ENCODE data around the gene ATF7IP2. TPM values are rescaled to one million over a fixed set of nuclear protein-coding genes. Genes with fewer than 3 reads are reported as not detected.
"Not testable (repeated sequence)": the region's sequence is repeated elsewhere in the genome, so short reads cannot be mapped to it uniquely, and the experiment has no call there.

ATF7IP2 gene, protein sequence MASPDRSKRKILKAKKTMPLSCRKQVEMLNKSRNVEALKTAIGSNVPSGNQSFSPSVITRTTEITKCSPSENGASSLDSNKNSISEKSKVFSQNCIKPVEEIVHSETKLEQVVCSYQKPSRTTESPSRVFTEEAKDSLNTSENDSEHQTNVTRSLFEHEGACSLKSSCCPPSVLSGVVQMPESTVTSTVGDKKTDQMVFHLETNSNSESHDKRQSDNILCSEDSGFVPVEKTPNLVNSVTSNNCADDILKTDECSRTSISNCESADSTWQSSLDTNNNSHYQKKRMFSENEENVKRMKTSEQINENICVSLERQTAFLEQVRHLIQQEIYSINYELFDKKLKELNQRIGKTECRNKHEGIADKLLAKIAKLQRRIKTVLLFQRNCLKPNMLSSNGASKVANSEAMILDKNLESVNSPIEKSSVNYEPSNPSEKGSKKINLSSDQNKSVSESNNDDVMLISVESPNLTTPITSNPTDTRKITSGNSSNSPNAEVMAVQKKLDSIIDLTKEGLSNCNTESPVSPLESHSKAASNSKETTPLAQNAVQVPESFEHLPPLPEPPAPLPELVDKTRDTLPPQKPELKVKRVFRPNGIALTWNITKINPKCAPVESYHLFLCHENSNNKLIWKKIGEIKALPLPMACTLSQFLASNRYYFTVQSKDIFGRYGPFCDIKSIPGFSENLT
- polyA plus RNA-seq (ENCODE audit: insufficient read length in 3 of 3): 10 to 100 TPM; 18.9 to 23.7 (median 22.1) TPM
- long read RNA-seq, donor 1, transcript ATF7IP2-214 (3 exons, 576 nt): major isoform, 5 of 6 reads
- long read RNA-seq, donor 1, partial matches to known transcripts: 0 of 6 reads
- long read RNA-seq, donor 1, other reads (novel, unspliced or antisense): 0 of 6 reads
- long read RNA-seq, donor 2, transcript ATF7IP2-214 (3 exons, 576 nt): major isoform, 9 of 12 reads
- long read RNA-seq, donor 2, partial matches to known transcripts: 0 of 12 reads
- long read RNA-seq, donor 2, other reads (novel, unspliced or antisense): 0 of 12 reads
- long read RNA-seq, donor 3, transcript ATF7IP2-214 (3 exons, 576 nt): major isoform, 11 of 14 reads
- long read RNA-seq, donor 3, partial matches to known transcripts: 0 of 14 reads
- long read RNA-seq, donor 3, other reads (novel, unspliced or antisense): 0 of 14 reads
- long read RNA-seq, donor 4, transcript ATF7IP2-214 (3 exons, 576 nt): major isoform, 5 of 8 reads
- long read RNA-seq, donor 4, partial matches to known transcripts: 0 of 8 reads
- long read RNA-seq, donor 4, other reads (novel, unspliced or antisense): 0 of 8 reads
- long read RNA-seq, donor 5: 0 reads
- long read RNA-seq, donor 6, transcript ATF7IP2-214 (3 exons, 576 nt): major isoform, 7 of 31 reads
- long read RNA-seq, donor 6, partial matches to known transcripts: 19 of 31 reads
- long read RNA-seq, donor 6, other reads (novel, unspliced or antisense): 0 of 31 reads
- long read RNA-seq, donor 7, transcript ATF7IP2-214 (3 exons, 576 nt): major isoform, 11 of 14 reads
- long read RNA-seq, donor 7, partial matches to known transcripts: 0 of 14 reads
- long read RNA-seq, donor 7, other reads (novel, unspliced or antisense): 0 of 14 reads
- long read RNA-seq, donor 8: 0 reads
- long read RNA-seq, donor 9, partial matches to known transcripts: 0 of 7 reads
- long read RNA-seq, donor 9, other reads (novel, unspliced or antisense): 0 of 7 reads
- long read RNA-seq, donor 10, transcript ATF7IP2-214 (3 exons, 576 nt): major isoform, 13 of 16 reads
- long read RNA-seq, donor 10, partial matches to known transcripts: 0 of 16 reads
- long read RNA-seq, donor 10, other reads (novel, unspliced or antisense): 0 of 16 reads
- long read RNA-seq, donor 11, partial matches to known transcripts: 0 of 6 reads
- long read RNA-seq, donor 11, other reads (novel, unspliced or antisense): 0 of 6 reads
- long read RNA-seq, donor 12, partial matches to known transcripts: 0 of 5 reads
- long read RNA-seq, donor 12, other reads (novel, unspliced or antisense): 0 of 5 reads
- long read RNA-seq, donor 13: 0 reads
- long read RNA-seq, donor 14, partial matches to known transcripts: 0 of 7 reads
- long read RNA-seq, donor 14, other reads (novel, unspliced or antisense): 0 of 7 reads
- long read RNA-seq, donor 15, partial matches to known transcripts: 0 of 4 reads
- long read RNA-seq, donor 15, other reads (novel, unspliced or antisense): 0 of 4 reads
- long read RNA-seq, donor 16, transcript ATF7IP2-214 (3 exons, 576 nt): major isoform, 11 of 17 reads
- long read RNA-seq, donor 16, partial matches to known transcripts: 0 of 17 reads
- long read RNA-seq, donor 16, other reads (novel, unspliced or antisense): 0 of 17 reads

DNA sequence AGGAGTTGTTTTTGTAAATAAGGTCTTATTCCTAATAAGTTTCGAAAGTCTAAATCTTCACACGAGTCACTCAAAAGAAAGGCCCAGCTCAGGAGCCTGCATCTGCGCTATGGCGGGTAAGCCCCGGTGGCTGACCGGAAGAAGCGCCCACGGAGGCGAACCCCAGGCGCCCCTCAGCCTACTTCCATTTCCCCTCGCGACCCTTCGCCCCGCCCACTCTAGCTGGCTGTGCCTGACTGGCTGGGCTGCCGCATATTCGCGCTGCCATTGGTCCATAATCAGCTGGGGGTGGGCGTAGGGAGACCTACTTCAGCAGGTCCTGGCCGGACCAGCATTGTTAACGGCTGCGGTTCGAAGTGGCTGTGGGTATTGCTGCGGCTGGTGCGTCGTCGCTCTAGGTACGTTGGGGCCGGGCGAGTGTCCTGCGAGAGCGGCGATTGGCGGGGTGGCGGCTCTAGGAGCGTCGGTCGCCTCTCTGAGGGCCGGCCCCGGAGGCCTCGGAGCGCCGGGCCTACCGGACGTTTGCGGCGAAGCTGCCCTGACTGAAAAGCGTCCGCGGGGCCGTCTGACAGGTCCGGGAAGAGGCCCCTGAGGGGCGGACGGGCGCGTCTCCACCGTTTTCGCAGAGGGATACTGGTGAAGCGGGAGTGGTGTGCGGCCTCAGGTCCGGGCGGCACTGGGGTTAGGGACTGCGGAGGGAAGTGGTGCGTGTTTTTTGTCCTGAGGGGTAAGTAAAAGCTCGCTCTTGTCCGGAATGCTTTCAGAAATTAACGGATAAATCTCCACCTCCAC is at the start of gene ATF7IP2:
Gene ATF7IP2, plus strand, starts transcription at position 337 of the 792 bp plus-strand sequence. CDS start 44,560 bp downstream, outside the sequence.
- DNase-seq (ENCODE audit: extremely low read depth in 1 of 11, low read depth in 9 of 11, low spot score in 4 of 11): peak; percentile 66 to 89 (median 80)

DNA sequence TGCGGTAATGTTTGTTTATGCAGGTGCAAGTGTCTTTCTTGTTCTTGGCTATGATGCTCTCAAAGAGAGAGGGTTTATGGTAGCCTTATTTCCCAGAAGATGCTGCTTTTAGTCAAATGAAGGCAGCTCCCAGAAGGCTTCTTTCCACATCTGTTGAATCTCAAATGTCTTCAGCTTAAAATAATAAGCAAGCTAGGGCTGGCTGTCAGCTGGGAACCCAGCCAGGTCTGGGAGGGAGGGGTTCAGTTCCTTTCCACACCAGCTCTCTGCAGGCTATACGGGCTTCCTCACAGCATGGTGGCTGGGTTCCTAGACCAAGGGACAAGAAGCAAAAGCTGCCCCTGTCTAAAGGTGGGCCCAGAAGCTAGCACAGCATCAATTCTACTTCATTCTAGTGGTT is 47.4 kb upstream of the ATF7IP2 start:
- no peak for DNase-seq (ENCODE audit: extremely low read depth in 1 of 11, low read depth in 9 of 11, low spot score in 4 of 11)

DNA sequence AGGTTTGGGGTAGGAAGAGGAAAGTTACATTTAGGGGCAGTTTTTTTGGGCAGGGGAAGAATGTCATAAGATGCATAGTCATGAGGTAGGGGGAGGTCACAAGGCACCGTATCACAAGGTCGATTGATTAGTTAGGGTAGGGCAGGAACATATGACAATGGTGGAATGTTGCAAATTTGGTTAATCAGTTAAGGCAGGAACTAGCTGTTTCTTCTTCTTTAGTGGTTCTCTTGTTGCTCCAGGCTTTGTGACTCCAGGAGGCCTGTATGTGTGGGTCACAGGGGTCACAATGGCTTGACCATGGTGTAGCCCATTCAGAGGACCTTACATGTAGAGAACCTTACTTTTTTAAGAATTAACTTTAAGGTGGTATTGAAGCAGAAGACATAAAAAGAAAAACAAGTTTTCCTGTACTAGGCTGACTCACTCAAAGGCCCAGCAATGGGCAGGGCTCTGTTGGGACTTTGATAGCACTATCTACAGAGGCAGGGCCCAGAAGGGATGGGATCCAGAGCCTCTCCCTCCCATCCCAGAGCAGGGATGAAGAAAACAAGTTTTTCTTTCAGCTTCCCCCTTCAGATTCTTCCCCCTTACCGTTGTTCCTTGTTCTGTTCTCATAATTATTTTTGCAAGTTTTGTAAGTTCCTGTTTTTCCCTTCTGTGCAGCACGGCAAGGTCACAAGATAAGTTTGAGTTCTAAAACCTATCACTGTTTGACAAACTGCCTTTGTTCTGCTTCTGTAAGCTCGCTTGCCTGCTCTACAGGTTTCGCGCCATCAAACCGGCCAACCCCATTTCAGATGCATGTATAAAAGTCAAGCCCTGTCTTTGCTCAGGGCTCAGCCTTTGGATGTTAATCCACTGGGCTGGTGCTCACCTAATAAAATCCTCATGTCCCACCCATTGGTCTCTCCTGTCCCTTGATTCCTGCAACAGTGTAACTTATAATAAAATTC is 45.8 kb upstream of the ATF7IP2 start:
- DNase-seq (ENCODE audit: extremely low read depth in 1 of 11, low read depth in 9 of 11, low spot score in 4 of 11): no peak

DNA sequence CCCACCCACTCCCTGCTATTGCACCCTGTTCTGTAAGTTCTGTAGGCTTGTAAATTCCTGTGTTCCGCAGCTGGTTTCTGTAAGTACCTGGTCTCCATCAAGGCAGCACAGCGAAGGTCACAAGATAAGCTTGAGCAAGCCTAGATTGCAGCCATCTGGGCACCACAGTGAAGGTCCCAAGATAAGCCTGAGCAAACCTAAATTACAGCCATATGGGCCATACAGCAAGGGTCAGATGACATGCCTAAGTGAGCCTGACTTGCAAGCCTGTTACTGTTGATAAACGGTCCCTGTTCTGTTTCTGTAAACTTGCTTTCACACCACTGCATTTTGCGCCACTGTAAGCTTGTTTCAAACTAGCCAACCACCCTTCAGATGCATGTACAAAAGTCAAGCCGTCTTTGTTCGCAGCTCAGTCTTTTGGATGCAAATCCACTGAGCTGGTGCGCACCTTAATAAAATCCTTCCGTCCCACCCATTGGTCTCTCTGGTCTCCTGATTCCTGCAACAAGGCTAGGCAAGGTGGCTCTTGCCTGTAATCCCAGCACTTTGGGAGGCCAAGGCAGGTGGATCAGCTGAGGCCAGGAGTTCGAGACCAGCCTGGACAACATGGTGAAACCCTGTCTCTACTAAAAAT is 42.6 kb upstream of the ATF7IP2 start:
- DNase-seq (ENCODE audit: extremely low read depth in 1 of 11, low read depth in 9 of 11, low spot score in 4 of 11): no peak

DNA sequence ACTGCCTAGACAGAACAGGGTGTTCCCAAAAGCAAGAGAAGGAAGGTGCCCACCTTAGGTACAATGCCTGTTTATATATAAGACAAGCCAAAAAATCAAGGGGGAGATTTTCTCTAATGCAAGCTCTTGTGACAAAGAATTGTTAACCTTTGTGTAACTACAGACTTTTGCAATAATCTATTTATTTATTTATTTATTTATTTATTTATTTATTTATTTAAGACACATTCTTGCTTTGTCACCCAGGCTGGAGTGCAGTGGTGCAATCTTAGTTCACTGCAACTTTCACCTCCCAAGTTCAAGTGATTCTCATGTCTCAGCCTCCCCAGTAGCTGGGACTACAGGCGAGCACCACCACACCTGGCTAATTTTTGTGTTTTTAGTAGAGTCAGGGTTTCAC is 41.2 kb upstream of the ATF7IP2 start:
- DNase-seq (ENCODE audit: extremely low read depth in 1 of 11, low read depth in 9 of 11, low spot score in 4 of 11): not testable (repeated sequence)

DNA sequence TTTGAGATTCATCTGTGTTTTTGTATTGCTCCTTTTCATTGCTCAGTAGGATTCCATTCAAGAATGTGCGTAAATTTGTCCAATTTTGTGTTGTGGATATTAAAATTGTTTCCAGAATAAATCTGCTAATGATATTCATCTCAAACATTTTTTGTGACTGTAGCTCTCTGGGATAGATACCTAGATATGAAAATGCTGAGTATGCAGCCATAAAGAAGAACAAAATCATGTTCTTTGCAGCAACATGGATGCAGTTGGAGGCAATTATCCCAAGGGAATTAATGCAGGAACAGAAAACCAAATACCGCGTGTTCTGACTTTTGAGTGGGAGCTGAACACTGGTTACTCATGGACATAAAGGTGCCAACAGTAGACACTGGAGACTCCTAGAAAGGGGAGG is 40.2 kb upstream of the ATF7IP2 start:
- DNase-seq (ENCODE audit: extremely low read depth in 1 of 11, low read depth in 9 of 11, low spot score in 4 of 11): no peak

DNA sequence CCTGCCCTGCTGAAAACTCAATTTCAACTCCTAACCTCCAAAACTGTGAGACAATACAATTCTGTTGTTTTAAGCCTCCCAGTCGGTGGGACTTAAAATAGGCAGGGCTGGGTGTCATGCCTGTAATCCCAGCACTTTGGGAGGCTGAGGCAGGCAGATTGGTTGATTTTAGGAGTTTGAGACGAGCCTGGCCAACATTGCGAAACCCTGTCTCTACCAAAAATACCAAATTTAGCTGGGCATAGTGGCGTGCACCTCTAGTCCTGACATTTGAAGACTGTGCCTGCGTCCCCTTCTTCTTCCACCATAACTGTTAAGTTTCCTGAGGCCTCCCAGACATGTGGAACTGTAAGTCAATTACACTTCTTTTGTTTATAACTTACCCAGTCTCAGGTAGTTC is 36.0 kb upstream of the ATF7IP2 start:
- no peak for DNase-seq (ENCODE audit: extremely low read depth in 1 of 11, low read depth in 9 of 11, low spot score in 4 of 11)

DNA sequence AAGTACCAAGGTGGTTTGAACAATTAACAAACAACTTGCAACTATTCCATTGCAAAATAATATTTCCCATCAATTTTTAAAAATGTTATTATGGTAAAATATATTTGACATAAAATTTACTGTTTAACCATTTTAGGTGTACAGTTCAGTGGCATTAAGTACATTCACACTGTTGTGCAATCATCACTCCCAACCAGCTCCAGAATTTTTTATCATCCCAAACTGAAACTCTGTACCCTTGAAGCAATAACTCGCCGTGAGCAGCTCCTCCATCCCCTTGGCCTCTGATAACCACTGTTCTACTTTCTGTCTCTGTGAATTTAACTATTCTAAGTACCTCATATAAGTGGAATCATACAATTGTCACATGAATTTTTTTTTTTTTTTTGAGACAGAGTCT is 33.6 kb upstream of the ATF7IP2 start:
- no peak for DNase-seq (ENCODE audit: extremely low read depth in 1 of 11, low read depth in 9 of 11, low spot score in 4 of 11)

DNA sequence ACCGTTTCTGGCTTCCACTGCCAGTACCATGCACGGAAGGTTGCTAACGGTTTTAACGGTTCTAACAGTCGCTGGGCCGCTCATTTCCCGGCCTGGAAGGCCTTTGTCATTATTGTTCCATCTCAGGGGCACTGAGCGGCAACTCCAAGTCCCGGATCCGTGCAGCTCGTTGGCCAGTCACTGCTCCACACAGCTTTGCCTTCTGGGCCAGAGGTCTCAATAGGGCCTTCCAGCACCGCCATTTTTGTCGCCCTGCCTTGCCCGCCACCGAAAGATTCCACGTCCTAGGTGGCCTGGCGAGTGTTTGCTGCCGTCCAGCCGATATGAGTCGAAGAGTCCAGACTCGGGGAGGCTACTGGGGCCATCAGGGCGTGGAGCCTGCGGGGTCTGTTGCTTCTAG is 30.3 kb upstream of the ATF7IP2 start:
- DNase-seq (ENCODE audit: extremely low read depth in 1 of 11, low read depth in 9 of 11, low spot score in 4 of 11): no peak

DNA sequence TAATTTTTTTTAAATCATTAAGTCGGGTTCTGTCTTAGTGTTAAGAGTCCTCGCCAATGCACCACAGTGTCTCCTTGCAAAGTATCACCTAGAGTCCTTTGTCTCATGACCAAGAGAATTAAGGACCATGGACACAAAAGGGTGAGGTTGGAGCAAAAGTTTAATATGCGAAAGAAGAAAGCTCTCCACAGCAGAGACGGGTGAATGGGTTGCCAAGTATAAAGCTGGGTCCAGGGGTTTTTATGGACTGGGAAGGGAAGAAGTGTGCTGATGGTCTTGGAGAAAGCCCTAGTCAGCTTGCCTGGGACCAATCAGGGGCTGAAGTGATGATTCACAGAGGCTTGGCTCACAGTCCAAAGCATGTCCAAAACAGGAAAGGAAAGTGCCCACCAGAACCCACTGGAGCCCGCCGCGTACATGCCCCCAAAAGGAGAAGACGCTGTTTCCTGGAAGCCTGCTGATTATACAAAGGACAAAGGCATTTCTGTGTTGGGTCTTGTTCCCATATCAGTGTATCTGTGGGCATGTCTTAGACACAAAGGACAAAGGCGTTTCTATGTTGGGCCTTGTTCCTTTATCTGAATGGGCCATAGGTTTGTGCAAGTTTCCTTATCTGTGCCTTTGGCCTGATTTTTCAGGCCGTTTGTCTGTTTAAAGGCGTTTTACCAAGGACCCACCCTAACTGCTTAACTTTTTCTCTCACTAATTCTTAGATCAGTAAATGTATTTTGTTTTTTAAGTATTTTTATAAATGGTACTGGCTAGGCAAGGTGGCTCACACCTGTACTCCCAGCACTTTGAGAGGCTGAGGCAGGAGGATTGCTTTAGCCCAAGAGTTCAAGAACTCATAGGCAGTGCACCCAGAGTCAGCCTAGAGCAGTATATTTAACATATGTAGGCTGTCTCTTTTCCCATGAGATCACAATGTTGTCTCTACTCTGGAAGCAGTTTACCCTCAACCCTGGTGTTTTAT is 28.7 kb upstream of the ATF7IP2 start:
- DNase-seq (ENCODE audit: extremely low read depth in 1 of 11, low read depth in 9 of 11, low spot score in 4 of 11): no peak

DNA sequence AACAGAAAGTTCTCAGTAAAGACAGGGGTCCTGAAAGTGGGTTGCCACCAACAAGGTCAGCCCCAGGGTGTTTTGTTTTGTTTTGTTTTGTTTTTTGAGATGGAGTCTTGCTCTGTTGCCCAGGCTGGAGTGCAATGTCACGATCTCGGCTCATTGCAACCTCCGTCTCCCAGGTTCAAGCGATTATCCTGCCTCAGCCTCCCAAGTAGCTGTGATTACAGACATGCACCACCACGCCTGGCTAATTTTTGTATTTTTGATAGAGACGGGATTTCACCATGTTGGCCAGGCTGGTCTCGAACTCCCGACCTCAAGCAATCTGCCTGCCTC is 24.1 kb upstream of the ATF7IP2 start:
- not testable (repeated sequence) for DNase-seq (ENCODE audit: extremely low read depth in 1 of 11, low read depth in 9 of 11, low spot score in 4 of 11)

DNA sequence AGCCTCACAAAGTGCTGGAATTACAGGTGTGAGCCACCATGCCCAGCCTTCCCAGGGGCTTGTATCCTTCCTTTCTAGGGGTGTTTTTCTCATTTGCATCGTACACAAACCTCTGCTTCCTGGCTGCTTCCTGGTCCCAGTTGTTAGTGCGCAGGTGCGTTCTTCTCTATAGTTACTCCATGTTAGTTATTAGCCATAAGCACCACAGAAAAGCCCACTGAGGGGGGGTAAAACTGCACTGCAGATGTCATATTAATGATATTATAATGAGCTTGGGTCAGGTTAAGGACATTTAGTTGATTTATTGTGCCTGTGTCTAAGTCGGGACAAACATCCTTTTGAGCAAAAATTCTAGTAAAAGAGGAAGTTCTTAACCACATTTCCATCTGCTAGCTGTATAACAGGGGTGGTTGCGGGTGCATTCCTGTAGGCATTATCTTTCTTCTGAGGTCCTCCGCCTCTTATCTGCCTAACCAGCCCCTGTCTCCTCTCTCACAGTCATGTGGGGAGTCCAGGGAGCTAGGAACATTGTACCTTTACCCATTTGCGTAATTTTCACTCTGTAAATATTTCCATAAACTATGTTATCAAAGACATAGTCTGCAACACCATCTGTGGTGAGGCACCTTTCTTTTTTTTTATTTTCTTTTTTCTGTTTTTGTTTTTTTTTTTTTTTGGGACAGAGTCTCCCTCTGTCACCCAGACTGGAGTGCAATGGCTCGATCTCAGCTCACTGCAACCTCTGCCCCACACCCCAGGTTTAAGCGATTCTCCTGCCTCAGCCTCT is 23.6 kb upstream of the ATF7IP2 start:
- no peak for DNase-seq (ENCODE audit: extremely low read depth in 1 of 11, low read depth in 9 of 11, low spot score in 4 of 11)

DNA sequence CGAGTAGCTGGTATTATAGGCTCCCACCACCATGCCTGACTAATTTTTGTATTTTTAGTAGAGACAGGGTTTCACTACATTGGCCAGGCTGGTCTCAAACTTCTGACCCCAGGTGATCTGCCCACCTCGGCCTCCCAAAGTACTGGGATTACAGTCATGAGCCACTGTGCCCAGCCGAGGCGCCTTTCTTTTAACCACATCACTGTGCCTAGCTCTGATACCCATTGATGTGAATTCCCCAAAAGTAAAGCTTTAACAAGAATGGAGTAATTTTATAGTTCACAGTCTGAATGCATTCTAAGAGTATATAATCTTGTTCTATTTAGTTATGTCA is 23.0 kb upstream of the ATF7IP2 start:
- DNase-seq (ENCODE audit: extremely low read depth in 1 of 11, low read depth in 9 of 11, low spot score in 4 of 11): not testable (repeated sequence)
